ENCODE data around the gene BLTP1.
A peak's percentile ranks its signal among the peaks of the same experiment; 100 is the strongest.
"Not testable (repeated sequence)": the region's sequence is repeated elsewhere in the genome, so short reads cannot be mapped to it uniquely, and the experiment has no call there.

BLTP1 gene

GRCh38 chr4:122151982-122152710, at the start of gene BLTP1:
TSS of gene BLTP1 (plus strand) at chr4:122152331. CDS start at chr4:122170648, 18,317 bp downstream.
- peak; percentile 81 to 84 for DNase-seq

GRCh38 chr4:122104184-122104583, 47.9 kb upstream of the BLTP1 start:
- no peak for DNase-seq

GRCh38 chr4:122107680-122108079, 44.5 kb upstream of the BLTP1 start:
- DNase-seq: no peak

DNA sequence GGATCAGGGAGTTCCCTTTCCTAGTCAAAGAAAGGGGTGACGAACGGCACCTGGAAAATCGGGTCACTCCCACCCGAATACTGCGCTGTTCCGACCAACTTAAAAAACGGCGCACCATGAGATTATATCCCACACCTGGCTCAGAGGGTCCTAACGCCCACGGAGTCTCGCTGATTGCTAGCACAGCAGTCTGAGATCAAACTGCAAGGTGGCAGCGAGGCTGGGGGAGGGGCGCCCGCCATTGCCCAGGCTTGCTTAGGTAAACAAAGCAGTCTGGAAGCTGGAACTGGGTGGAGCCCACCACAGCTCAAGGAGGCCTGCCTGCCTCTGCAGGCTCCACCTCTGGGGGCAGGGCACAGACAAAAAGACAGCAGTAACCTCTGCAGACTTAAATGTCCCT, 41.8 kb upstream of the BLTP1 start:
- not testable (repeated sequence) for DNase-seq

GRCh38 chr4:122117743-122118142, 34.4 kb upstream of the BLTP1 start:
- no peak for DNase-seq

- no peak for DNase-seq
These were observed 33.9 kb upstream of the BLTP1 start for GRCh38 chr4:122118243-122118642.

DNA sequence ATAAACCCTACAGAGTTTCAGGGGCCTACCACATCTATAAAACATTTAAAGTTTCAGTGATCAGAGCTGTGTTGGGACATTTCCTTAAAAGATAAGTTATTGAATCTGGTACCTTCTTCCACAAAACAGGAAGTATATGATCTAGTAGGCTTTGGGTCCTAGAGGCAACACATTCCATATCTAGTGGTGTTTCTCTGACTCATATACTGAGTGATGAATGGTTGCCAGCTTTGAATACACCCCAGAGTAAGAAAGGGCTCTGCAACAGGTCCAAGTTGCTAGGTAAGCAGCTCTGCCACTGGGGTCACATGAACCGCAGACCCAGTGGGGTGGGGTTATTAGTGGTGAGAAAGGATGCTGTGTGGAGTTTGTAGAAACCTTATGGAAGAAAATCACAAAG, 32.4 kb upstream of the BLTP1 start:
- DNase-seq: no peak

DNA sequence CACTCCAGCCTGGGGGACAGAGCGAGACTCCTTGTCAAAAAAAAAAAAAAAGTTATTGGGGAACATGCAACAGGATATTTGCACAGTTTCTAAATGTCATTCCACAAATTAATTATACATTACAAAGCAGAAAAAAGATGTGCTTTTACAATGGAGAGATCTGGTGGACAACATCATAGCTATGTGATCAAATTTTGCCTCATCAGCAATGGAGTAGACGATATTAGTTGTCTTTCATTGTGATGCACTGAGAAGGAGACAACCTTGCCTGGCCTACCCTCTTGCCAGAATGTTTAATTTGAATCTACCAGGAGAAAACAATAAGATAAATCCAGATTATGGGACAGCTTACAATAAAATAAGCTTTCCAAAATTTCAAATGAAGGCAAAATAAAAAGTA, 30.5 kb upstream of the BLTP1 start:
- no peak for DNase-seq

GRCh38 chr4:122122083-122122482, 30.0 kb upstream of the BLTP1 start:
- no peak for DNase-seq

GRCh38 chr4:122129061-122129460, 23.1 kb upstream of the BLTP1 start:
- no peak for DNase-seq

- DNase-seq: no peak
These were observed 20.5 kb upstream of the BLTP1 start for GRCh38 chr4:122131562-122132157.

- no peak for DNase-seq
These were observed 19.2 kb upstream of the BLTP1 start for GRCh38 chr4:122132891-122133290.

GRCh38 chr4:122139139-122139538, 13.0 kb upstream of the BLTP1 start:
- DNase-seq: no peak

DNA sequence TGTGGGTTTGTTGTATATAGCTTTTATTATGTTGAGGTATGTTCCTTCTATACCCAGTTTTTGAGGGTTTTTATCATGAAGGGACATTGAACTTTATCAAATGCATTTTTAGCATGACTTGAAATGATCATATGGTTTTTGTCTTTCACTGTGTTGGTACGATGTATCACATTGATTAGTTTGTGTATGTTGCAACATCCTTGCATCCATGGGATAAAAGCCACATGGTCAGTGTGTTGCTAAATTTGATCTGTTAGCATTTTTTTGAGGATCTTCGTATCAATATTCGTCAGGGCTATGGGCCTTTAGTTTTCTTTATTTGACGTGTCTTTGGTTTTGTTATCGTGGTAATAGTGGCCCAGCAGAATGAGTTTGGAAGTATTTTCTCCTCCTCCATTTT, 11.3 kb upstream of the BLTP1 start:
- DNase-seq: no peak

- no peak for DNase-seq
These were observed 9.4 kb upstream of the BLTP1 start for GRCh38 chr4:122142687-122143086.

DNA sequence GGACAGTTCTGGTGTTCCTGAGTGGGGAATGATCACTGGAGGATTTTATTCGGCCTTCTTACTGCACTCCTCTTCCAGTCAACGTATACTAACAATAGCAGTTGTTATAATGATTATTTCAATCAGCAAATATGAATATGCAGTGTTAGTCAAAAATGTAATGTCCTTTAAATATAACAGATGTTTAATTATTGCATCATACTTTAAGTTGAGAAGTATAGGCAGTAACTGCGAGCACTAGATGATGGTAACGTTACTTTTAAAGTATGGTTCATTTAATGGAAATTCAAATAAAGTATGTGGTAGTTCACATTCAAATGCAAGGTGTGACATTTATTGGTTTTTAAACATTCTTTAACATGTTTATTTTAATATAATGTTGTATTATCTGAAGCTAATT, 5.5 kb upstream of the BLTP1 start:
- no peak for DNase-seq

- no peak for DNase-seq
These were observed 1.2 kb upstream of the BLTP1 start for GRCh38 chr4:122150931-122151330.

GRCh38 chr4:122152711-122153226, 638 bp downstream of the BLTP1 start:
- peak; percentile 18 to 19 for DNase-seq

- no peak for DNase-seq
These were observed 4.7 kb downstream of the BLTP1 start for GRCh38 chr4:122156819-122157218.

DNA sequence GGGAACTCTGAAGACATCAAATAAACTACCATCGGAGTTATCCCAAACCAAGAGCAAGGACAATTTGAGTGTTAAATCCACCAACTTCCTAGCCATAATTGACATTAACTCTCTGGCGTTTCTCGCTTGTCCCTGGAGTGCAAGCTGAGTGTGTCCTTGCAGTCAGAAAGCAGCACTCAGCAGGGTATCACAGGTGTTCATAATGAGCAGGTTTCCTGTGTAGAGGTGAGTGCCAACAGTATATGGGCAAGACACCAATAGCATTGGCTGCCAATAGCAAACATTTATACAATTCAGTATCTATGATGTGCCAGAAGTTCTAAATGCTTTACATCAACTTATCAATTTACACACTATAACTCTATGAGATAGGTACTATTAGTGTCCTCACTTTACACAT, 11.2 kb downstream of the BLTP1 start:
- DNase-seq: no peak

GRCh38 chr4:122163767-122164166, 11.6 kb downstream of the BLTP1 start:
- no peak for DNase-seq

DNA sequence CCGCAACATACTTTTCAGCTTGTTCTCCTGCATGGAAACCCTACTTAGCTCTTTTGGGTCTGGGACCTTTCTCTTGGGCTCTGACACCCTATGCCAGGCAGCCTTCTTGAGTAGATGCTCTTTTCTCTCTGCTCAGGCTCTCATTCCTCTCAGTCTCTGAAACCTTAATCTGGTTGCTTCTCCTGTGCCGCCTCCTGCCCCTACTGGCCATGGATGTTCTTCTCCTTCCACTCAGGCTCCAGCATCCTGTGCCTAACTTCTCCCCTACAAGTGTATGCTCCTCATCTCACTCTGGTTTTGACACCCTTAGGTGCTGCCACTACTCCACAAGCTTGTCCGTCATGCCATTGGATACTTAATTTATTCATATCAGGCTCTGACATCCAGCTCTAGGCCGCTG, 15.2 kb downstream of the BLTP1 start:
- no peak for DNase-seq

DNA sequence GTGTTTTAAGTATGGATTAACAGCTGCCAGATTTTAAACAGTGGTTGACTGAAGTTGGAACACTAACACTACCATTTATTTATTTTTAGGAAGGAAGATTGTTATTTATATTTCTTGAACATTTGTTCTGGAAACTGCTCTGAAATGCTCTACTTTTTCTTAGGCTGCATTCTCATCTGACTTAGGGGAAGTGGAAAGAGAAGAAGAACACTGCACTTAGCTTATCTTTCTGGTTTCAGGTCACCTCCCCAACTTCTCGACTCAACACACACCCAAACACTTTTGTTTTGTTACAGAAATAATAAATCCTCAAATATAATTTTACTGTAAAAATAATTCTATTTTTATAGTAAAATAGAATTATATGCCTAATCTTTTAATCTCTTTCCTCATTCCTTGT, 18.6 kb downstream of the BLTP1 start:
- DNase-seq: no peak

GRCh38 chr4:122171323-122171722, 19.2 kb downstream of the BLTP1 start:
- no peak for DNase-seq

DNA sequence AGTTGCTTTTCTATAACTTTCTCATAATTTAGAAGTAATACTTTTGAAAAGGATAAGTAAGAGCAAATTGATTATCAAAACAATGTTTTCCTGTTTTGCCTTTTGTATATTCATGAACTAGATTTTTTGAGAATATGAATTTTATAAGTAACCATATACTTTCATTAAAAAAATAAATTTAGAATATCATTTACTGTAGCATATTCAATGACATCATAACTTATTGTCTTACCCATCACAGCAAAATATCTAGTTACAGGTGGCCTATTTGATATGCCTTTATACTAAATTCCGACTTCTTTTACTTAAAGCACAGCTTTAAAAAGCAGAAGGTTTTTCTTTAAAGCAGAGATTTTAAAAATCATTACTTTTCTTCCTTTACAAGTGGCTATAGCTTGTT, 20.1 kb downstream of the BLTP1 start:
- no peak for DNase-seq

Measured in stimulated activated CD4-positive, alpha-beta T cell treated with anti-CD3 and anti-CD28 coated beads, Interleukin-2, amount 100 ng/mL, for 48 hours (primary cell).